Testis (tissue), 2 donors: ENCODE data around the gene CNMD.

ENCODE experiments used
- POLR2A ChIP-seq: fragments of 450-650 bp; IDR thresholded peaks from one replicate; pipeline ENCODE4 v1.6.1; 2017; ENCODE audit warnings: antibody characterized with exemption, mild to moderate bottlenecking, moderate library complexity
- TF ChIP-seq, protein P1 (sequence below), 3 experiments: fragments of 450-650 bp in 2 of 3; fragments of 200-600 bp in 1 of 3; sonication (generic) in 1 of 3; IDR thresholded peaks; one replicate each; pipeline ENCODE4 v1.5.1; 2016 to 2019; ENCODE audit warnings: antibody characterized with exemption in 3 of 3, mild to moderate bottlenecking in 2 of 3, moderate library complexity in 1 of 3

GRCh38 chr13:52784591-52785340 lies 45.1 kb upstream of the CNMD start:
- TF ChIP-seq, protein P1, sequence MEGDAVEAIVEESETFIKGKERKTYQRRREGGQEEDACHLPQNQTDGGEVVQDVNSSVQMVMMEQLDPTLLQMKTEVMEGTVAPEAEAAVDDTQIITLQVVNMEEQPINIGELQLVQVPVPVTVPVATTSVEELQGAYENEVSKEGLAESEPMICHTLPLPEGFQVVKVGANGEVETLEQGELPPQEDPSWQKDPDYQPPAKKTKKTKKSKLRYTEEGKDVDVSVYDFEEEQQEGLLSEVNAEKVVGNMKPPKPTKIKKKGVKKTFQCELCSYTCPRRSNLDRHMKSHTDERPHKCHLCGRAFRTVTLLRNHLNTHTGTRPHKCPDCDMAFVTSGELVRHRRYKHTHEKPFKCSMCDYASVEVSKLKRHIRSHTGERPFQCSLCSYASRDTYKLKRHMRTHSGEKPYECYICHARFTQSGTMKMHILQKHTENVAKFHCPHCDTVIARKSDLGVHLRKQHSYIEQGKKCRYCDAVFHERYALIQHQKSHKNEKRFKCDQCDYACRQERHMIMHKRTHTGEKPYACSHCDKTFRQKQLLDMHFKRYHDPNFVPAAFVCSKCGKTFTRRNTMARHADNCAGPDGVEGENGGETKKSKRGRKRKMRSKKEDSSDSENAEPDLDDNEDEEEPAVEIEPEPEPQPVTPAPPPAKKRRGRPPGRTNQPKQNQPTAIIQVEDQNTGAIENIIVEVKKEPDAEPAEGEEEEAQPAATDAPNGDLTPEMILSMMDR (IDR thresholded peaks at IDR 0.05) = no peak
- no peak for TF ChIP-seq POLR2A
